Smooth muscle cell of the brain vasculature (primary cell): Measurements from ENCODE around the gene PRODH.
"Not testable (repeated sequence)": the region's sequence is repeated elsewhere in the genome, so short reads cannot be mapped to it uniquely, and the experiment has no call there.

ENCODE experiments used
- DNase-seq: peaks from one replicate; pipeline ENCODE4 v3.0.0-alpha.2; 2012; ENCODE audit warnings: low read depth, low spot score

The PRODH gene

GRCh38 chr22:18935889-18936529, at the start of gene PRODH:
Gene PRODH (minus strand): TSS chr22:18936293. CDS start chr22:18936287, 6 bp downstream.
- no peak for DNase-seq

- no peak for DNase-seq
These were observed 49.7 kb upstream of the PRODH start for GRCh38 chr22:18985780-18986179.

GRCh38 chr22:18984564-18984963, 48.5 kb upstream of the PRODH start:
- DNase-seq = no peak

GRCh38 chr22:18983120-18983651, 47.1 kb upstream of the PRODH start:
- no peak for DNase-seq

- no peak for DNase-seq
These were observed 44.7 kb upstream of the PRODH start for GRCh38 chr22:18980829-18981228.

GRCh38 chr22:18979957-18980356, 43.9 kb upstream of the PRODH start:
- DNase-seq = no peak

- DNase-seq = no peak
These were observed 42.4 kb upstream of the PRODH start for GRCh38 chr22:18978506-18978905.

- no peak for DNase-seq
These were observed 41.8 kb upstream of the PRODH start for GRCh38 chr22:18977824-18978425.

- no peak for DNase-seq
These were observed 40.2 kb upstream of the PRODH start for GRCh38 chr22:18976197-18976751.

- no peak for DNase-seq
These were observed 39.5 kb upstream of the PRODH start for GRCh38 chr22:18975434-18976196.

GRCh38 chr22:18974477-18975180, 38.5 kb upstream of the PRODH start:
- no peak for DNase-seq

GRCh38 chr22:18973264-18974031, 37.4 kb upstream of the PRODH start:
- no peak for DNase-seq

GRCh38 chr22:18972591-18972990, 36.5 kb upstream of the PRODH start:
- not testable (repeated sequence) for DNase-seq

GRCh38 chr22:18972029-18972428, 35.9 kb upstream of the PRODH start:
- not testable (repeated sequence) for DNase-seq

GRCh38 chr22:18971321-18971751, 35.2 kb upstream of the PRODH start:
- no peak for DNase-seq

- DNase-seq = no peak
These were observed 34.8 kb upstream of the PRODH start for GRCh38 chr22:18970948-18971315.

GRCh38 chr22:18970176-18970947, 34.3 kb upstream of the PRODH start:
- DNase-seq = no peak

GRCh38 chr22:18969158-18969942, 33.3 kb upstream of the PRODH start:
- DNase-seq = not testable (repeated sequence)
